HG03439 (cell line): ENCODE measurements around the gene OPRL1.

Source experiments
- ATAC-seq: cut with Tn5 transposase; IDR thresholded peaks from one replicate; pipeline ENCODE4 v1.9.1; 2021; ENCODE audit warnings: mild to moderate bottlenecking, moderate library complexity; ENCODE audit not compliant: unreplicated experiment

Gene OPRL1

GRCh38 chr20:64101731-64102621 is 22.1 kb downstream of the OPRL1 start:
- no peak for ATAC-seq

- ATAC-seq = no peak
Observed at GRCh38 chr20:64102647-64103354, 22.9 kb downstream of the OPRL1 start.

- ATAC-seq = no peak
Observed at GRCh38 chr20:64103871-64104666, 24.2 kb downstream of the OPRL1 start.

- ATAC-seq = no peak
Observed at GRCh38 chr20:64104667-64105451, 25.0 kb downstream of the OPRL1 start.

GRCh38 chr20:64105846-64106434 is 26.1 kb downstream of the OPRL1 start:
- ATAC-seq = no peak

GRCh38 chr20:64106435-64106961 is 26.6 kb downstream of the OPRL1 start:
- ATAC-seq = no peak

- ATAC-seq = no peak
Observed at GRCh38 chr20:64106981-64107735, 27.3 kb downstream of the OPRL1 start, which contains the start of gene NPBWR2. Gene NPBWR2 (minus strand): TSS chr20:64107565. CDS start chr20:64106831, 734 bp downstream.

GRCh38 chr20:64107736-64108457 is 28.0 kb downstream of the OPRL1 start:
- ATAC-seq = no peak

- no peak for ATAC-seq
Observed at GRCh38 chr20:64108731-64109681, 29.1 kb downstream of the OPRL1 start.

GRCh38 chr20:64109831-64110391 is 30.0 kb downstream of the OPRL1 start:
- ATAC-seq = no peak

GRCh38 chr20:64110411-64111068 is 30.7 kb downstream of the OPRL1 start:
- ATAC-seq = no peak

GRCh38 chr20:64111841-64112641 is 32.2 kb downstream of the OPRL1 start:
- no peak for ATAC-seq

- no peak for ATAC-seq
Observed at GRCh38 chr20:64112691-64113443, 33.0 kb downstream of the OPRL1 start.

- no peak for ATAC-seq
Observed at GRCh38 chr20:64113444-64113775, 33.5 kb downstream of the OPRL1 start.

- ATAC-seq = no peak
Observed at GRCh38 chr20:64113796-64114355, 34.0 kb downstream of the OPRL1 start.
